Natural killer cell treated with Interleukin-12 subunit alpha and Interleukin-12 subunit beta and Interleukin-15 and Interleukin-18, amount 100 ng/mL, for 72 hours (primary cell): ENCODE data around the gene INAVA. TPM values are rescaled to one million over a fixed set of nuclear protein-coding genes. Genes with fewer than 3 reads are reported as not detected.
"Not testable (repeated sequence)": the region's sequence is repeated elsewhere in the genome, so short reads cannot be mapped to it uniquely, and the experiment has no call there.

Experiments
- ATAC-seq, 2 donors: fragments of 150-1000 bp; cut with Tn5 transposase in 1 of 2; sonication (Bioruptor Pico), chemical (Tn5 transposase) in 1 of 2; 2 replicates each; pipeline ENCODE4 v1.10.0; 2021
- DNase-seq: peaks from one replicate; pipeline ENCODE4 v3.0.0; 2022; ENCODE audit warnings: low spot score
- H3K27ac Mint-ChIP-seq, 2 donors: 1 replicate in 1 of 2; 2 replicates in 1 of 2; pipeline ENCODE4 v1.8.0; 2022; ENCODE audit warnings: mixed read lengths in 2 of 2, mild to moderate bottlenecking in 1 of 2, moderate library complexity in 1 of 2
- H3K27me3 Mint-ChIP-seq, 2 donors: 1 replicate in 1 of 2; 2 replicates in 1 of 2; pipeline ENCODE4 v1.8.0; 2022; ENCODE audit warnings: mixed read lengths in 2 of 2
- H3K36me3 Mint-ChIP-seq: one replicate; pipeline ENCODE4 v1.8.0; 2022; ENCODE audit warnings: mixed read lengths
- H3K4me1 Mint-ChIP-seq, 2 donors: 1 replicate in 1 of 2; 2 replicates in 1 of 2; pipeline ENCODE4 v1.8.0; 2022; ENCODE audit warnings: low read depth in 2 of 2, mixed read lengths in 2 of 2, mild to moderate bottlenecking in 1 of 2
- H3K4me3 Mint-ChIP-seq: one replicate; pipeline ENCODE4 v1.8.0; 2022; ENCODE audit warnings: mixed read lengths
- H3K9me3 Mint-ChIP-seq: 2 replicates; pipeline ENCODE4 v1.8.0; 2022; ENCODE audit warnings: mixed read lengths
- total RNA-seq, 2 donors: library from RNA; stranded (reverse); gene quantifications; one replicate each; pipeline ENCODE4 v1.2.3, GENCODE V29; 2022

Gene INAVA
- total RNA-seq, 2 donors from 2014 or later: 0.25 to 0.86 TPM

DNA sequence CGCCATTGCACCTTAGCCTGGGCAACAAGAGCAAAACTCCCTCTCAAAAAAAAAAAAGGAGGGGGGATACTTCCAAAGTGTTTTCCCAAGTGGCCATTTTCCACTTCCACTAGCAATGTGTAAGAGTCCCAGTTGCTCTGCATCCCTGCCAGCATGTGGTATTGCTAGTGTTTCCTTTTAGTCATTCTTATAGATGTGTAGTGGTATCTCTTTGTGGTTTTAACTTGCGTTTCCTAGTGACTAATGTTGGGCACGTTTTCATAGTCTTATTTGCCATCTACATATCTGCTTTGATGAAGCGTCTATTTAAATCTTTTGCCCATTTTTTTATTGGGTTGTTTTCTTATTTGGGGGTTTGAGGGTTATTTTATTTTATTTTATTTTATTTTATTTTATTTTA, 31.1 kb downstream of the INAVA start:
- ATAC-seq (peak; percentile 75 to 84), DNase-seq (no peak)
- Mint-ChIP-seq H3K4me1 (peaks cover 6 to 11% of the 10 kb centered on the region in 2 donors), H3K36me3 (no peaks in the 10 kb centered on the region), H3K27me3 (peaks cover 0 to 3% of the 10 kb centered on the region in 2 donors), H3K4me3 (no peak overlapping the region), H3K9me3 (no peaks in the 10 kb centered on the region), H3K27ac (no peak overlapping the region)

DNA sequence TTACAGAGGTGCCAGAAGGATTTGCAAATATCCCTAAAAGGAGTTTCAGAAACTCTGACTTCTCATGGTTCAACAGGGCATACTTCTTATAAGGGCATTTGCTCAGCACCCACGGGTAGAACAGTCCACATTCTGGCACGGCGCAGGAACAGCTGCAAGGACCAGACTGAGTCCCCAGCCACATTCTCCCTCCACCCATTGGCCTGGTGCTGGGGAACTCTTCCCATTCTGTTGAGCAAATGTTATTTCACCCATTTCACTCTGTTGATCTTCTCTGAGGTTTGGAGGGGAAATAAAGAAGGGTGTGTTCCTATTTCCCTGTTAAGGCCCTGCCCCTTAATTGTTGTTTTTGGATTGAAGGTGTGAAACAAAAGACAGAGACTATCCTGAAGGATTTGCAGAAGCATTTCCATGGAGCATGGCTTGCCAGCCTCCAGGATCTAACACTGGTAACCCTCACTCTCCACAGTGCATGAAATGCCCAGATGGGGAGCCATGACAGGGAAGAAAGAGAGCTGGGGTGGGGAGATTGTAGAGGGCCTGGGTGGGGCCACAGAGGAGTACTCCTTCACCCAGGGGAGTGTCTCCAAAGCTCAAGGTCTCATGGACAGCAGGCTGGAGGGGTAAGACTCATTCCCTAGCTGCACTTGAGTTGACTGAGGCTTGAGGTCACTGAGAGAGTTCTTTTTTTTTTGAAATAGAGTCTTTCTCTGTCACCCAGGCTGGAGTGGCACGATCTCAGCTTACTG, 35.0 kb downstream of the INAVA start:
- H3K36me3 Mint-ChIP-seq: no peaks in the 10 kb centered on the region
- H3K4me1 Mint-ChIP-seq: peaks cover 6 to 11% of the 10 kb centered on the region in 2 donors
- peaks cover 2 to 7% of the 10 kb centered on the region in 2 donors for H3K27me3 Mint-ChIP-seq

DNA sequence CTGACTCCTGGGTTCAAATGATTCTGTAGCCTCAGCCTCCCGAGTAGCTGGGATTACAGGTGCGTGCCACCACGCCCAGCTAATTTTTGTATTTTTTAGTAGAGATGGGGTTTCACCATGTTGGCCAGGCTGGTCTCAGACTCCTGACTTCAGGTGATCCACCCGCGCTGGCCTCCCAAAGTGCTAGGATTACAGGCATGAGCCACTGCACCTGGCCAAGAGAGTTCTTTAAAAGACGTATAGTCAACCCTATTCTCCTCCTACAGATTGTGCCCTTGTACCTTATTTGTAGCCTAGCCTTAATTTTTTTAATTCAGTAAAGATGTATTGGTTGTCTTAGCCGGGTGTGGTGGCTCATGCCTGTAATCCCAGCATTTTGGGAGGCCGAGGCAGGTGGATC, 35.6 kb downstream of the INAVA start:
- H3K4me1 Mint-ChIP-seq: peaks cover 6 to 11% of the 10 kb centered on the region in 2 donors
- H3K36me3 Mint-ChIP-seq, ATAC-seq, DNase-seq, H3K27ac Mint-ChIP-seq, H3K27me3 Mint-ChIP-seq, H3K9me3 Mint-ChIP-seq, H3K4me3 Mint-ChIP-seq: not testable (repeated sequence)

More for the DNA sequence above, 35.0 kb downstream of the INAVA start:
- H3K27ac Mint-ChIP-seq: no peak overlapping the region
- no peak overlapping the region for H3K4me3 Mint-ChIP-seq
- no peak for ATAC-seq
- DNase-seq: no peak
- H3K9me3 Mint-ChIP-seq: peaks cover 6% of the 10 kb centered on the region

DNA sequence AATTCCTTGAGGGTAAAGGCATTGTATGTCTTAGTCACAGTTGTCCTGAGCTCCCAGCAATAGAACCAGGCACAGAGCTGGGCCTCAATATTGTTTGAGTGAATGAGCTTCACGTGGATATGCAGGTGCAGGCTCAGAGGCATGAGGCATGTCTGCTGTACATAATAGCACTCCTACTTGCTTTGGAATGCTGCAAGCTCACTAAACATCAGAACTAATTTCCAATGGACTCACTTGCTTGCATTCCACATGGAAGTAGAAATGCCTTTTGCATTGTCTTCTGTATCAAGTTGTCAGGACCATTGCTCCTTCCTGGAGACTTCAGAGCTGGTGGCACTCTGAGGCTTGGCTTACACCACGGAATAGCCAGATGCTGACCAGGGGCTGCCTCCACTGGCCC, 37.1 kb downstream of the INAVA start:
- Mint-ChIP-seq H3K36me3 (no peaks in the 10 kb centered on the region), H3K27ac (no peak overlapping the region), H3K4me1 (peaks cover 3 to 4% of the 10 kb centered on the region in 2 donors)

DNA sequence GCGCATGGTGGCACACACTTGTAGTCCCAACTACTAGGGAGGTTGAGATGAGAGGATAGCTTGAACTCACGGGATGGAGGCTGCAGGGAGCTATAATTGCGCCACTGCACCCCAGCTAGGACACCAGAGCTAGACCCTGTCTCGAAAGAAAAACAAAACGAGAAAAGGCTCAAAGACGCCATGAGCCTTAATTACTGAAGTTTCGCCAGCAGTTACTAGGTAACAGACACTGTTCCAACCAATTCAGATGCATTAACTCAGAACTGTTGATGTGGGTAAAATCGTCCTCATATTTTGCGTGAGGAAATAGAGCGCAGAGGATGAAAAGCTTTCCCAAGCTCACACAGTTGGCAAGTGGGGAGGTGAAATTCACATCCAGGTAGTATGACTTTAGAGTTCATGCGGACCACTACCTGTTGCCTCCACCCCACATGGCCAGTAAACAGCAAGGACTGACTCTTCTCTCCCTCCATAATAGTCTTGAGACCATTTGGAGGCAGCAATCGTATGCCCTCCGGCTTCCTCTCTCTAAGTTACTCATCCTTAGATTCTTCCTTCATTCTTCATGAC, 40.1 kb downstream of the INAVA start:
- Mint-ChIP-seq H3K4me3 (no peak overlapping the region), H3K27me3 (peaks cover 2 to 7% of the 10 kb centered on the region in 2 donors), H3K27ac (no peak overlapping the region), H3K36me3 (no peaks in the 10 kb centered on the region), H3K9me3 (peaks cover 6% of the 10 kb centered on the region), H3K4me1 (peaks cover 0 to 2% of the 10 kb centered on the region in 2 donors)
- no peak for DNase-seq
- no peak for ATAC-seq

More for the DNA sequence above, 37.1 kb downstream of the INAVA start:
- no peak for ATAC-seq
- Mint-ChIP-seq H3K9me3 (peaks cover 6% of the 10 kb centered on the region), H3K27me3 (peaks cover 2 to 7% of the 10 kb centered on the region in 2 donors), H3K4me3 (no peak overlapping the region)
- DNase-seq: no peak

DNA sequence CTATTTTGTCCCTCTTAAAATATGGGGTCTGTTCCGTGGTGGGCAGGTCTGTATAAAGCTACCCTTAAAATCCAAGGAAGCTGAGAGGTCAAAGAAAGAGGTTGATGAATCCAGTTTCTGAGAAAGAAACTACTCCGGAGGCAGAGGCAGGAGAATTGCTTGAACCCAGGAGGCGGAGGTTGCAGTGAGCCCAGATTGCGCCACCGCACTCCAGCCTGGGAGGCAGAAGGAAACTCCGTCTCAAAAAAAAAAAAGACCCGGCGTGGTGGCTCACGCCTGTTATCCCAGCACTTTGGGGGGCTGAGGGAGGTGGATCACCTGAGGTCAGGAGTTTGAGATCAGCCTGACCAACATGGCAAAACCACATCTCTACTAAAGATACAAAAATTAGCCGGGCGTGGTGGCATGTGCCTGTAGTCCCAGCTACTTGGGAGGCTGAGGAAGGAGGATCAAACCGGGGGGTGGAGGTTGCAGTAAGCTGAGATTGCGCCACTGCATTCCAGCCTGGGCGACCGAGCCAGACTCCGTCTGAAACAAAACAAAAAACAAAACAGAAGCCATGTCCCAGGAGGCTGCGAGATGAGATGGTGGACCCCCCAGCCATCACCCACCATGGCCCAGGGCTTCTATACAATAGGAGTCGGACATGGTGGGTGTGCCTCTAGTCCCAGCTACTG, 40.7 kb downstream of the INAVA start:
- not testable (repeated sequence) for DNase-seq, H3K9me3 Mint-ChIP-seq, H3K4me3 Mint-ChIP-seq, ATAC-seq, H3K4me1 Mint-ChIP-seq, H3K27ac Mint-ChIP-seq, H3K27me3 Mint-ChIP-seq, H3K36me3 Mint-ChIP-seq

DNA sequence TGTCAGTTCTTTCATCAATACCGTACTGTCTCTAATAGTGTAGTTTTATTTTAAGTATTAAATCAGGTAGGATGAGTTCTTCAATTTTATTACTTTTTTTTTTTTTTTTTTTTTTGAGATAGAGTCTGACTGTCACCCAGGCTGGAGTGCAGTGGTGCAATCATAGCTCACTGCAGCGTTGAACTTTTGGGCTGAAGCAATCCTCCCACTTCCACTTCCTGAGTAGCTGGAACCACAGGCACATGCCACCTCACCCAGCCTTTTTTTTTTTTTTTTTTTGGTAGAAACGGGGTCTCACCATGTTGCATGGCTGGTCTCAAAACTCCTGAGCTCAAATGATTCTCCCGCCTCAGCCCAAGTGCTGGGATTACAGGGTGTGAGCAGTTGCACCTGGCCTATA, 44.3 kb downstream of the INAVA start:
- DNase-seq (peak; percentile 76), ATAC-seq (peak; percentile 82 to 89)
- Mint-ChIP-seq H3K27me3 (no peaks in the 10 kb centered on the region), H3K4me3 (no peak overlapping the region), H3K36me3 (no peaks in the 10 kb centered on the region), H3K9me3 (no peaks in the 10 kb centered on the region), H3K27ac (no peak overlapping the region), H3K4me1 (no peaks in the 10 kb centered on the region)

DNA sequence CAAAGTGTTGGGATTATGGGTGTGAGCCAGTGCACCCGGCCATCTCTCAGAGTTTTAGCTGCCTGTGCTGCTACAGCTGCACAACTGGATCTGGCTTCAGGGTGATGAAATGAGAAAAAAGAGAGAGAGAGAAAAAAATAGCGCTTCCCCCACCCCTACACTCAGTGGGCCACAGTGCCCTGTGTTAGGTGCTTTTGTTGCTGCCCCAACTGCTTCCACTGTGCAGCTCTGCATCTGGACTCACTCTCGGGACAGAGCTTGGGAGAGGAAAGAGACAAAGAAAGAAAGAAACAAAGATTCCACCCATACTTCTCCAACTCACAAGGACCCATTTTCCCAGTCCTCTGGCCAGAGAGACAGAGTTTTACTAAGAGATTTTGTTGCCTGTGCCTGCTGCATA, 50.4 kb downstream of the INAVA start:
- no peak for DNase-seq
- peaks cover 7 to 9% of the 10 kb centered on the region in 2 donors for H3K27me3 Mint-ChIP-seq
- no peak overlapping the region for H3K4me3 Mint-ChIP-seq
- H3K9me3 Mint-ChIP-seq: peaks cover 6% of the 10 kb centered on the region
- H3K27ac Mint-ChIP-seq: no peak overlapping the region
- H3K4me1 Mint-ChIP-seq: no peaks in the 10 kb centered on the region
- no peak for ATAC-seq
- peaks cover 6% of the 10 kb centered on the region for H3K36me3 Mint-ChIP-seq

DNA sequence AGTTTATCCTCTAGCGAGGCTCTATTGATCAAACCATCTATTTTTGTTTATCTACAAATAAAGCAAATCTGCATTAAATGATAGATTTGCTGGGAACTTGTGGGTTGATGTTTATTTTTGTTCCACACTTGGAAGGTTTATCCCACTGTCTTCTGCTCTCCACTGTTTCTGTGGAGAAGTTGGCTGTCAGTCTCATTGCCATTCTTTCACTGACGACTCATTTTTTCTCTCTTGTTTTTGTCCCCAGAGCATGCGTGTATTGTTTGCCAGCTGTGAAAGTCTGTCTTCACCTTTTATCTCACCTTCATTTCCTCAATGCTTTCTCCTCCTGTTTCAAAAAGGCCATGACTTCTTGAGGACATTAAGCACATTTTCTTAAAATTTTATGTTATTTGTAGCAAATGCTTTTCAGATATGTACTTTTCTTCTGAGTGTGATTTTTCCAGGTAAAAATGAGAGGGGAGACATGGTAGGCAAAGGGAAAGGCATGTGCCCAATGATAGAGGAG, 52.4 kb downstream of the INAVA start:
- no peak overlapping the region for H3K4me3 Mint-ChIP-seq
- peaks cover 6% of the 10 kb centered on the region for H3K36me3 Mint-ChIP-seq
- DNase-seq (no peak), ATAC-seq (no peak)
- H3K4me1 Mint-ChIP-seq: no peaks in the 10 kb centered on the region
- H3K9me3 Mint-ChIP-seq: peaks cover 6% of the 10 kb centered on the region
- peaks cover 7 to 9% of the 10 kb centered on the region in 2 donors for H3K27me3 Mint-ChIP-seq
- H3K27ac Mint-ChIP-seq: no peak overlapping the region

DNA sequence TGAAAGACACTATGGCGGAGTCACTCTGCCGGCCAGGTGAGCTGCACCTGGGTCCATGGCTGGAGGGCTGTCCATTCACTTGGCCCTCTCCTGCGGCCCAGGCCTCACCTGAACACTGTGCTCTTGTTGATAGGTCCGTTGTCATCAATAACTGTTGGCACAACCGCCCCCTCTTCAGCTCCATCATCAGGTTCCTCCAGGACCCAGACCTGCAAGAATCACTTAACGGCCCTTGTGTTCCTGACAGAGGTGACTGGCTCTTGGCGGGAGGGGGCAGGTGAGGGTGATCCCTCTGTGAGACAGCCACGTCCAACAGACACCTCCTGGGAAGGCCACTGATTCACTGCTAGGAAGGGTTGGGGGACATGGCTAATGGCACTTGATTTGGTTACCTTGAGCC, 54.9 kb downstream of the INAVA start:
- Mint-ChIP-seq H3K4me3 (no peak overlapping the region), H3K27me3 (peaks cover 10 to 15% of the 10 kb centered on the region in 2 donors), H3K4me1 (no peaks in the 10 kb centered on the region), H3K36me3 (peaks cover 6% of the 10 kb centered on the region), H3K27ac (no peak overlapping the region), H3K9me3 (peaks cover 6% of the 10 kb centered on the region)
- DNase-seq (no peak), ATAC-seq (no peak)

DNA sequence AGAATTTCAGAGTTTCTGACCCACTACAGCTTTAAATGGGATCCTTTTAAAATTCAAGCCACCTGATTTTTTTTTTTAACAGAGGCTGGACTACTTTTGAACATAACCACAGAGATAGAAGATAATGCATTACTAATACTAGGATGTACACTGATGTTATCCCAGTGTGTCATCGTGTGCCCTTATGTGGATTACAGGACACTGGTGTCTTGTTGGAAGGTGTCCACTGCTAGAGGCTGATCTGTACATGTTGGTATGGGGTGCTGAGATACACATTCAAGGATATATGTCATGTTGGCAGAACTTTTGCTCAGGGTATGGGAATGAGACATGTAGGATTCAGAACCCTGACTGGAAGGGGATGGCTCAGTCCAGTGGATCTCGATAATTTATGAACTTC, 56.3 kb downstream of the INAVA start:
- peaks cover 6% of the 10 kb centered on the region for H3K9me3 Mint-ChIP-seq
- H3K4me1 Mint-ChIP-seq: no peaks in the 10 kb centered on the region
- DNase-seq: no peak
- H3K27ac Mint-ChIP-seq: no peak overlapping the region
- no peak for ATAC-seq
- H3K4me3 Mint-ChIP-seq: no peak overlapping the region
- peaks cover 6% of the 10 kb centered on the region for H3K36me3 Mint-ChIP-seq
- H3K27me3 Mint-ChIP-seq: peaks cover 8 to 23% of the 10 kb centered on the region in 2 donors

DNA sequence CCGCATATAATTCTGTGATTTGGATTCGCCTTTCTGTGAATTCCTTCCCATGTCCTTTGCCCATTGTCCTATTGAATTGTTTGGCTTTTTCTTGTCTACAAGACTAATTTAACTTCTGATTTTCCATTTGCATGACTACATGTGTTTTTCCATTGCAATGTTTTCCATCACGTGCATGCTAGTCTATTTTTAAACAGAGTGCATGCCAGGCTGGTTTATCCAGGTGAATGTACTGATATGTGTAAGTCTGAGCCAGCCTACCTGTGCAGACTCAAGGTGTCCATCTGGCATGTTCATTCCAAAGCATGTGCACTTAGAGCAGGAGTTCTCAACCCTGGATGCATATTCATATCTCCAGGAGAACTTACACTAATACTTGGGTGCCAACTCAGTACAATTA, 59.7 kb downstream of the INAVA start:
- H3K4me1 Mint-ChIP-seq: no peaks in the 10 kb centered on the region
- DNase-seq: no peak
- no peak overlapping the region for H3K4me3 Mint-ChIP-seq
- peaks cover 2 to 14% of the 10 kb centered on the region in 2 donors for H3K27me3 Mint-ChIP-seq
- no peak for ATAC-seq
- H3K36me3 Mint-ChIP-seq: no peaks in the 10 kb centered on the region
- H3K27ac Mint-ChIP-seq: no peak overlapping the region
- no peaks in the 10 kb centered on the region for H3K9me3 Mint-ChIP-seq

DNA sequence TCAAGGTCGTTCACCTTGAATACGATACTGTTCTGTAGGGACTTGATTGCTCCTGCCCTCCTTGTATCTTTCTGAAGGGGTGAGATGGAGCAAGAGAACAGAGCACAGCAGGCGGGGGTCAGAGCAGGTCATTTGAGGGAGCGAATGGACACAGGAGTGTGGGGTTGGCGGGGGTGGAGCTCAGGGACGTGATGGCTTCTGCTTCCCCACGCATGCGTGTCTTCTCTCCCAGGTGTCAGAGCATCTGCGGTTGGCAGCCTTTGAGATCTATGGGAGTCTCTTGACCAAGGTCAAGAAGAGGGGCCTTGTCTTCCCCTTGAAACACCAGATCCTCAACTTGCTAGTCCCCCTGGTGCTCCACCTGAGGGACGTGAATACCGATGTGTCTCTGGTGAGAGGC, 63.9 kb downstream of the INAVA start:
- DNase-seq: no peak
- no peaks in the 10 kb centered on the region for H3K4me1 Mint-ChIP-seq
- no peak for ATAC-seq
- H3K36me3 Mint-ChIP-seq: no peaks in the 10 kb centered on the region
- no peak overlapping the region for H3K4me3 Mint-ChIP-seq
- H3K27me3 Mint-ChIP-seq: peaks cover 2 to 14% of the 10 kb centered on the region in 2 donors
- no peak overlapping the region for H3K27ac Mint-ChIP-seq
- no peaks in the 10 kb centered on the region for H3K9me3 Mint-ChIP-seq

DNA sequence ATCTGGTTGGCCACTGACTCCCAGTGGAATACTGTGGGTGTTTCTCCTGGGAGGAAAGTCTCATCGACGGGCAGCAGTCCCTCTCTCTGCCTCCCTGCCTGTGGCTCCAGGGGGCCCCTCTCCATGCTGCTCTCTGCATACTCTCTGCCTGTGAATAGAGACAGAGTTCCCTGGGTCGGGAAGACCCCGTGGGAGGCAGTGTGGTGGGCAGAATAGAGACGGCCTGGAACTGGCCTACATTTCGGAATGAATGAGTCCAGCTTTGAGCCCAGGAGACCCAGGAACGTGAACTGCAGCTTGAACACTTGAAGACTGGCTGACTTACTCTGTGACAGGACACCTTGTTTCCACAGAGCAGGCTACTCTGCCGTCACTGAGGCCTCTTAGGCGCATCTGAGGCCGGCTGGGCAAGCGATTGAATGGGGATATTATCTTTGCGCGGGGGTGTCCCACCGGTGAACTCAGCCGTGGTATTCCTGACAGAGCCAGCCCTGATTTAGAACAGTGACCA, 64.8 kb downstream of the INAVA start:
- DNase-seq: no peak
- Mint-ChIP-seq H3K27me3 (peaks cover 0 to 8% of the 10 kb centered on the region in 2 donors), H3K4me3 (no peak overlapping the region), H3K4me1 (no peaks in the 10 kb centered on the region), H3K36me3 (no peaks in the 10 kb centered on the region), H3K9me3 (no peaks in the 10 kb centered on the region), H3K27ac (no peak overlapping the region)
- peak in 1 of 2 donors; percentile 11 for ATAC-seq
